ENCODE data around the gene APOA1.

- TF ChIP-seq, protein P1, sequence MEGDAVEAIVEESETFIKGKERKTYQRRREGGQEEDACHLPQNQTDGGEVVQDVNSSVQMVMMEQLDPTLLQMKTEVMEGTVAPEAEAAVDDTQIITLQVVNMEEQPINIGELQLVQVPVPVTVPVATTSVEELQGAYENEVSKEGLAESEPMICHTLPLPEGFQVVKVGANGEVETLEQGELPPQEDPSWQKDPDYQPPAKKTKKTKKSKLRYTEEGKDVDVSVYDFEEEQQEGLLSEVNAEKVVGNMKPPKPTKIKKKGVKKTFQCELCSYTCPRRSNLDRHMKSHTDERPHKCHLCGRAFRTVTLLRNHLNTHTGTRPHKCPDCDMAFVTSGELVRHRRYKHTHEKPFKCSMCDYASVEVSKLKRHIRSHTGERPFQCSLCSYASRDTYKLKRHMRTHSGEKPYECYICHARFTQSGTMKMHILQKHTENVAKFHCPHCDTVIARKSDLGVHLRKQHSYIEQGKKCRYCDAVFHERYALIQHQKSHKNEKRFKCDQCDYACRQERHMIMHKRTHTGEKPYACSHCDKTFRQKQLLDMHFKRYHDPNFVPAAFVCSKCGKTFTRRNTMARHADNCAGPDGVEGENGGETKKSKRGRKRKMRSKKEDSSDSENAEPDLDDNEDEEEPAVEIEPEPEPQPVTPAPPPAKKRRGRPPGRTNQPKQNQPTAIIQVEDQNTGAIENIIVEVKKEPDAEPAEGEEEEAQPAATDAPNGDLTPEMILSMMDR (IDR thresholded peaks at IDR 0.05), result no peak
- no peak for TF ChIP-seq POLR2A (IDR thresholded peaks at IDR 0.05)
These were observed 16.1 kb upstream of the APOA1 start for GRCh38 chr11:116853461-116854073.
